GM21529 (cell line): Measurements from ENCODE around the gene TAX1BP1.
"Not testable (repeated sequence)": the region's sequence is repeated elsewhere in the genome, so short reads cannot be mapped to it uniquely, and the experiment has no call there.

Experiments used
- ATAC-seq: cut with Tn5 transposase; IDR thresholded peaks from one replicate; pipeline ENCODE4 v1.9.1; 2021; ENCODE audit not compliant: unreplicated experiment

The TAX1BP1 gene

DNA sequence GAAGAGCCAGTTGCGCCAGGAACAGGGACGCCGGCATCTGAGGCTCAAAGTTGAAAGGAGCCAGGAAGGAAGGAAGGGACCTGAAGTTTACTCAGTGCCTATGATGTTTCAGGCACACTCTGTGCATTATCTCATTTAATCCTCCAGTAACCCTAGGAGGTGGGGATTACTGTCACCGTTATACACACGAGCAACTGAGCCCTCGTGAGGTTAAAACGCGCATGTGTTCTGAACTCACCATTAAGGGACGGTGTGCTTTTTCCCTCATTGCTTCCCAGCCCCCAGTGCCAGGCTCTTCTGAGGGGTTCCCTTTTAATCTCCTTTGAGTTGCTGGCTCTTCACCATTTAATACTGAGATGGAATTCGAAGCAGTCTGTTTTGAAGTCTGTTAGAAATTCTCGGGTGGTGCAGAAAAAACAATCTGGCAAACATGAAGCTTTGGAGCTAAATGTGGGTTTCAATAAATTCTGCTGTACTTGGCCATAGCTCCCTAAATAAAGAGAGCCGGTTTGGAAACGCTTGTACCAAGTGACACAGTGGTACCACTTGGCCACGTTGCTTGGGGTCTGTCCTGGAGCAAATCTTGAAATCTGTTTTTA lies 102.2 kb downstream of the TAX1BP1 start:
- ATAC-seq, result no peak

GRCh38 chr7:27842851-27843250 lies 102.9 kb downstream of the TAX1BP1 start:
- ATAC-seq, result no peak

DNA sequence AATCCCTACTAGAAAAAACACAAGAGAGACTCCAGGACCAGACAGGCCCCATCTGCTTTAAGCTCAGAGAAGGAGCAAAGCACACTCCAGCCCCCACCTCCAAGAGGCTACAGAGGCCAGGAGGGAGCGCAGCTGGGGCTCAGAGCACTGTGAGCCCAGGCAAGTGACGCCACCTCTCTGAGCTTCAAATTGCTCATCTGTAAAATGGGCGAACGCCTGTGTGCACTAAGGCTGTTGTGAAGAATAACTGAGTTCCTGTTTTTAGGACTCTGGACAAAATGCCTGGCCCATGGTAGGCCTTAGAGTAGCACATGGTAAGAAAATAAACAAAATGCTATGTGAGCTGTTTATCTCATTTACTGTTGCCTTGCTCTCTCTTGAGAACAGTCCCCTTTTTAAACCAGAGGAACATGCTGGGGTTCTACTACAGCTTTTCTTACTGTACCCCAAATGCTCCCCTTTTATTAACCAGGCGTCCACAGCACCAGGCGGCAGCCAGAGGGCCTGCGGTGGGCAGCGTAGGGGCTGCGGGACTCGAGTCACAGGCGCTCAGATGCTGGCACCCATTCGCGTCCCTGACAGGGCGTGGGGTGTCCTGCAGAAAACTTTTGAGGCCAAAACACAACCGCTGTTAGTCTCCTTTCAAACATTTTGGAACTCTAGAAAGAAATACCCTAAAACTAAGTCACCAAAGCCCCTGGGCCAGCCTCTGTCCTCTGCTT lies 103.8 kb downstream of the TAX1BP1 start:
- no peak for ATAC-seq

- no peak for ATAC-seq
These were observed 106.4 kb downstream of the TAX1BP1 start for GRCh38 chr7:27846388-27846787.

DNA sequence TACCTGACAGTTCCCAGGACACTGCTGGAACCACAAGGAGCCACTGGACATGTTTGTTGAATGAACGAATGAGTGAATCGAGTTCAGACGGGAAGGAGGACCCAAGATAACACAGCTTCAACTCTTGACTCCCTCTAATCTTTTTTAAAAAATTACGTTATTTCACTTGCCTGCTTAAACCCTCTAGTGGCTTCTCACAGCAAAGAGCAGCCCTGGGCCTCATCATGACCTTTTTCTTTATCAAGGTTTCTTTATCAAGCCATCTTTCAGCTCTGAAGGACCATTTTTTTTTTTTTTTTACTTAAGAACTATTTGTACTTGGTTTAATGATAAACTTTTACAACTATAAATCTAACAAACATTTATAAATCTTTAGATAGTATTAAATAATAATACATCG lies 110.6 kb downstream of the TAX1BP1 start:
- no peak for ATAC-seq

- not testable (repeated sequence) for ATAC-seq
These were observed 116.9 kb downstream of the TAX1BP1 start for GRCh38 chr7:27856703-27857485.

GRCh38 chr7:27860800-27861199 lies 120.8 kb downstream of the TAX1BP1 start:
- ATAC-seq, result no peak

DNA sequence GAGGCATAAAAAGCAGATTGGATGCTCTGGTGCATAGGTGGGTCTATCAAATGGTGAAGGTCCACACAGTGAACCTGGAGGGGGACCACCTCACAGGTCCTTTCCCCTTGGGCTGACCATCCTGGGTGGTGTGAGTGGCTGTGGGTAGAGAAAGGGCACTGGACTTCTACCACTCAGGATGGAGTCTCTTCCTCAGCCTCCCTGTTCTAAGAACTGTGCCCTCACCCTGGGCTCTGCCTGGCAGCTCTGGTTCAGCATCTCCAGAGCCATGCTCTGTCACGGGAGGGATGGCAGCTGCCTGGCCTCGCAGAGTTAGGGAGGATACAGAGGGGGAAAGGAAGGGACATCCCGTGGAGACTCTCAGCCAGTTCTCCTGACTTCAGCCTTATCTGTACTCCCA lies 121.8 kb downstream of the TAX1BP1 start:
- ATAC-seq, result no peak

GRCh38 chr7:27863880-27864279 lies 123.9 kb downstream of the TAX1BP1 start:
- ATAC-seq, result no peak

DNA sequence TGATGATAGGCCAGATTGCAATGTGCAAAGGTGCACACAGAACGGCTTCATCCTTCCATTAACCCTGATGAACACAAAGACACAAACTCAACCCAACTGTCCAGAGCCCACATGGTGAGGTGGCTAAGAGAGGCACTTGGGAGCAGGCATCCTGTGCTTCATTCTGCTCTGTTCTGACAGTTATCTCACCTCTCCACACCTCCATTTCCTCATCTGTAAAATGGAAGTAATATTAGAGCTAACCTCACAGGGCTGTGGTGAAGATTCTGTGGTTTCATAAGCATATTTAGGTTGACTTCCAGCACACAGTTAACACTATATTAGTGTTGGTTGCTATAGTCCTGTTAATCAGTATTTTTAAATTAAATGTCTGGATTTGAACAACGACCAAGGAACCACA lies 126.3 kb downstream of the TAX1BP1 start:
- no peak for ATAC-seq

DNA sequence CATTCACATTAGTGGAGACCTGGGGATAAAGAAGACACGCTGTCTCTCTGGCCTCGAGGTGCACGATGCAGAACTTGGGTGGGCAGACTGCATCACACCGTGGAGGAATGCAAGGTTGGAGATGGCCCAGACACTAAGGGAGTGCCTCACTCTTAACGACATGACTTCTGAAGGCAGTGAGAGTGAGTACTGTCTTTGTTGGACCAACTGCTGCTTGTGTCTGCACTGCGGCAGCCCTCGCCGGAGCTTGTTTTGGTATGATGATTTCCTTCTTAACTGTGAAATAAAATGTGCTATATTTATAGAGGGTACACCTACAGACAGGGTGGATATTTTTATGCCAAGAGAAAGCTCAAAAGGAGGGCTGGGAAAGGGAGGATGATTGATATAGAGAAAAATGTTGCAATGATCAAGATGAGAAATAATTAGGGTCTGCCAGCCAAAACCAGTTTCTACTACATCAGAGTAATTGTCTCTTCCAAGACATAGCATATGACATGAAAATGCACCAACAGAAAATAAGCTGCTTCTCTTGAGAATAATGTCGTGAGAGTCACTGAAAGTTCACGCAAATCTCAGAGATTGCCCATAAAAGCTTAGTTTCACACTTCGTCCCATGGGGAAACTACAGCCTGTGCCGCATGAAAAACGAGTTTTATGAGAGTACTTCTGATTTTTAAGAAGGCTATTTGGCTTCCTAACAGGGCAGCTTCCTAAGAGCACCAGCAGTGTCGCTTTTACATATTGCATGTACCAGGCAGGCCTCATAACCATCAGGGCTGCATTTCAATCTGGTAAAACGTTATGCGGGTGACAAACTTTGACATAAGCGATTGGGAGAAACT lies 127.1 kb downstream of the TAX1BP1 start:
- no peak for ATAC-seq

DNA sequence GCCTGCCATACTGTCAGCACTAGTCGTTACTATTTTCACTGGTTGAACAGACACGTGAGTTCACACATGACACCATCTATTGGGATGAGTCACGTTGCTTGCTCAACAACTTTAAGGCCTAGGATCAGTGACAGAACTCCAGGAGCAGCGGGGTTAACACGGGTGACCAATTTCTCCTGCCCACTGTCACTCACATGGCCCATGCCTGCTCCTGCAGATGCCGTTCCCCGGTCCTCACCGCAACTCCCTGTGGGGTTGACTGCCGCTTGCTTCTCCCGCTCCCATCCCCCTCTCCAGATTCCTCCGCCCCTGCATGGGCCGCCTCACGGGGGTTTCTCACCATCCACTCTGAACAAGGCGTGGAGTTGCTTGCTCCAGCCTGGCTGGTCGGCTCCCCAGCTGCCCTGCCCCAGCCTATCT lies 128.2 kb downstream of the TAX1BP1 start:
- no peak for ATAC-seq

GRCh38 chr7:27869056-27869455 lies 129.1 kb downstream of the TAX1BP1 start:
- no peak for ATAC-seq

GRCh38 chr7:27870595-27870994 lies 130.6 kb downstream of the TAX1BP1 start:
- no peak for ATAC-seq

DNA sequence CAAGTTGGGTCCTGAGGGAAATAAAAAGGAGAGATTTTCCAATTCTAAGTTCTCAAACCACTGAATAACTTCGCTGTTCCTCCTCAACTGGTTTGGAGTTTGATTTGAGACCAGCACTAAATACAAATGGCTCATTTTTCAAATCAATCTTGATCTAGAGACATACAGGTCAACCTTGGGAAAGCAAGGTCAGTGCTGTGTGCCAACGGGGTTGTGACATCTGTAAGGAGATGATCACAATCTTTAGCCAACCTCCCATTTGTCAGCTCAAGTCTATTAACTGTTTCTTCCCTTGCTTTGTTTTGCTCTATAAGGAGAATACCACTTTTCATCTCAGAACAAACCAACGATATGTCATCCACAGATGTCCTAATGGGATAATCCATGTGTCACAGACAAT lies 131.1 kb downstream of the TAX1BP1 start:
- ATAC-seq, result no peak

GRCh38 chr7:27871866-27872265 lies 131.9 kb downstream of the TAX1BP1 start:
- no peak for ATAC-seq

DNA sequence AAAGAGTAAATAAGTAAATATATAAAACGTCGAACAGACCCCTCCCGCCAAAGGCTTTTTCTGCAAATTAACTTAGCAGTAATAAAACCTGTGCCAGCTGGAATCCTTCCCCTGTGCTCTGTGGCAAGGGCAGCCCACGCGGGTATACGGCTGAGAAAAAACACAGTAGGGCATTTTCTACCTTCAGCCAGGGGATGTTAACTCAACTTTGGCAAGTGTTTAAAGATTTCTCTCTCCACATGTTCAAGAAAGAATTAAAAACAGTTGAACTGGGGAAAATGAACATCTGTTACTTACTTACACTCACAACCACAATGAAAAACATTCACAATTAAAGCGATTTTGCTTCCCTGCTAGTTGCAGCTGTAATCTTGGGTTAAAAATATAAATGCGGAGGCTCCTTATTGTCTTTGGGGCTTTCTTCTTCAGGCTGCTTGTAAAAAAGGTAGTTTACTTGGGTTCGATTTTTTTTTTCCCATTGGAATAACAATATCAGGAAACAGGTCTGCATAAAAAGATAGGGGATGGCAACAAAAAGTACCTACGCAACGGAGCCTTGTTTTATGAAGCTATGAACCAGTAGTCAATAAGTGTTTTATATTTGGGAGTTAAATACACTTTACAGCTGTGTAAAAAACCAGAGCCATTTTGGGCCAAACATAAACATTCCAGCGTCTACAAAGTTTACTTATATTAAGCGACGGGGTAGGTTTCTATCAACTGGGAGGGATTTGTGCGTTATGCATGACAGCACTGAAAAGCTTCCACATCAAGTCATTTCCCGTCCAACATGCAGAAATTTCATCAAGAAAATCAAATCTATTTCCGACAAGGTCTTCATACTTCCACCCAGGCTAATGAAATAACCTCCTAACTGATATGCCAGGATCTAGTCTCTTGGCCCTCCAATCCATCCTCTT lies 132.7 kb downstream of the TAX1BP1 start:
- no peak for ATAC-seq

DNA sequence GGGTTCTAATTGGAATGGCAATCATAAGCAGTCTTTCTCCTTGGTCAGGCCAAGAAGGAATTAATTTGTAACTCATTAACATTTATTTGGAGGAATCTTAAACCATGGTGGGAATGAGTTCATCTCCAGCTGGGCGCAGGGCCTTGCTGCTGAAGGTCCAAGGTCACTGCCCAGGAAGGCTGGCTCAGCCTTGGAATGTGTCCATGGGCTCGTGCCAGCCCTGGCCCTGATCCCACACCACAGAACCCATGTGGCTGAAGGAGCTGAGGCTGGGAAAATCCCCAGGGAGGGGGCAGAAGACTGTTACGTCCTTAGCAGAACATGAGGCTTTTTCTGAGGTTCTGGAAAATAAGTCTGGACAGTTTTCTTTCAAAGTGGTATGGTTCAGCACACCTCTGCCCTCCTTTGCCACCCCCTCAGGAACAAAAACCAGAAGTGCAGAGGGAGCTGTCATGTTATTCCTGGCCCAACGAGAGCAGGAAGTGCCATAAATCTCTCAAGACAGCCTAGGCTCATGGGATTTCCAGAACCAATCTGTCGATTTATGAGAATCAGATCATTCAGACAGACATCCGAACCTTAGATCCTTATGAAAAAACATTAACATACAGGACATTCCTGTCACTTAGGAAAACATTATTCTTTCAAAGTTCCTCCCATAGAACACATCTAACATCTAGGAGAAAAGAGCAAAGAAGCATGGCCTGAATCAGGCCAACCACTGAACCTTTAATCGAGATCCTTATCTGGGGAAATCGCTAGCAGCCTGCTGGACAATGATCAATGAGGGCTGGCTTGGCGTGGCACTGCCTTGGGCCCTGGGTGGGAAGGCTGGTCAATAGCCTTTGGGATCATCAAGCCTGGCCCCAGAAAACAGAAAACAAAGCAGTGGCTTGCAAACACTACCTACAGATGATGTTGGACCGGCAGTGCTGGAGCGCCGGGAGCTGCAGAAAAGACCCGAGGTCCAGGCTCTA lies 134.3 kb downstream of the TAX1BP1 start:
- no peak for ATAC-seq

GRCh38 chr7:27875061-27875460 lies 135.1 kb downstream of the TAX1BP1 start:
- no peak for ATAC-seq
